Melanocyte of skin (primary cell): ENCODE data around the gene GALK2. TPM values are rescaled to one million over a fixed set of nuclear protein-coding genes. Genes with fewer than 3 reads are reported as not detected.

Experiments
- small RNA-seq, 2 donors: library from RNA; depleted of rRNA; stranded (forward); fragments of <200 nt; gene quantifications; one replicate each; pipeline ENCODE3, GENCODE V24; 2012
- total RNA-seq, 2 donors: library from RNA; depleted of rRNA; stranded (reverse); fragments of >200 nt; gene quantifications; 2 replicates each; pipeline ENCODE4 v1.2.3, GENCODE V29; 2012

Gene GALK2
- 10 to 100 TPM; 35.1 to 50.0 TPM for total RNA-seq

DNA sequence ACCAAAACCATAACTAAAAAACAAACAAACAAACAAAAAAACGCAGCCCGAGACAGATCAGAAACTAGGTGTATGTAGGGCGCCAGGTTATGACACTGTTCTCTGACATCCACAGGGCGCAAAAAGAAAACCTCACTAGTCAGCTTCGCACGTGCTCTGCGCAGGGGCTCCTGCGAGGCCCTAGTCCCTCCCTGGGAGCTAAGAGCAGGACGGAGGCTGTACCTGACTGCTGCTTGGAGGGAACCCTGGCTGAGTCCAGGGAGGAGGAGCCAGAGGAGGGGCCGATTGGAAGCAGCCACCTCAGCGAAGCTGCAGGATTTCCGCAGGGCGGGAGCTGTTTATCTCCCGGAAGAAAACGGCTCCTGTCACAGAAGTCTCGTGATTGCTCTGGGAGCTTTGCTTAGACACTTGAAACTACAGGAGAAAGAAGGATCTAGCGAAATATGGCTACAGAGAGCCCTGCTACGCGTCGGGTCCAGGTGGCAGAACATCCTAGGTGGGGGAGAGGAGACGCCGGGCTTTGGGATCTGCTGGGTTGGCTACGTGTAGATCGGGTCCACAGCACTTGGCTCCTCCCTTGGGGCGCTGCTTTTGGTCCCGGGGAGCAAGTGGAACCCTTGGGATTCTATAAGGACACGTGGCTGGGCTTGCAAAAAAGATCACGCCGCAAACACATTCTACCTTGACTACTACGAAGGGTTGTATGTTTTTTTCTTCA, at the start of gene GALK2:
GALK2 (plus strand) TSS at position 368 of the 718 bp plus-strand sequence; CDS start at position 444, 76 bp downstream.

DNA sequence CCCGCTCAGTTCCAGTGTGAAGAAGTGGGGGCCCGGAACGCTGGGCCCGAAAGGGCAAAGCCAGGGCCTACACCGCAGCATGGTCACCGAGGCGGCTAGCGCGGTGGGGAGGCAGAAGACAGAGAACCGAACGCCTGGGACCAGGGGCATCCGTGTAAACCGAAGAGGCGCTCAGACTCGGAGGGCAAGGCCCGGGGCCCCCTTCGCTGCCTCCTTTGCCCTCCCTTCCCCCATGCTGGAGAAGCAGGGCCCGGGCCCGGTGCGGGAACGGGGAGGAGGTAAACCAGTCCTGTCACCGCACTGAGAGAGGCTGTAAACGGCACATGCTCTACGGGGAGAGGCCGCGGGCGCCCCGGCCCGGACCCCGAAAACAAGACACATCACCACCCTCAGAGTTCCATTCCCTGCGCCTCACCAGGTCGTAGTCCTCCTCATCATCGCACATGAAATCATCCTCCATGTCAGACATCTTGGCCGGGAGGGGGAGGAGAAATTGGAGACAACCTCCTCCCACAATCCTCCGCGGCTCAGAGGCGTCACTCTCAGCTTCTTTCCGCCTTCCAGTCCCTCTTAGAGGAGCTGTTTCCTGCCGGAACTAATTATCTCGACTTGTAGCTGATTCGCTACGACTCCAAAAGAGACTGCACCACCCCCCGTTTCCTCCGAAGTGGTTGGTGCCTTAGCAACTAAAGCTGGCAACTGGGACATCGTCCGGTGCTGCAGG, 14.8 kb upstream of the GALK2 start, which contains the start of gene COPS2:
COPS2 (minus strand) TSS at position 490 of the 724 bp plus-strand sequence; CDS start at position 469, 21 bp downstream.

Small RNA genes within 50 kb of the gene (small RNA-seq; reads per million reads assigned to genes)
- gene MIR4716, result 0 reads per million in 2 donors
- 0 reads per million in 2 donors for gene RF00019
- 0 reads per million in 2 donors for gene RN7SL307P

Other genes starting within 250 kb of the GALK2 start
- 10 to 100 TPM; 61.3 to 72.9 TPM for gene SHC4, start 206.3 kb upstream of the GALK2 start, total RNA-seq
- gene SECISBP2L, start 123.8 kb upstream of the GALK2 start, total RNA-seq, result 10 to 100 TPM; 62.6 to 65.7 TPM
- 10 to 100 TPM; 52.3 to 66.3 TPM for gene COPS2, start 14.6 kb upstream of the GALK2 start, total RNA-seq